SK-N-SH treated with all-trans-retinoic acid at 6 μM for 48 hours (cell line): ENCODE measurements around the gene TMX3.
A peak's percentile ranks its signal among the peaks of the same experiment; 100 is the strongest.

Experiments
- ATAC-seq: fragments of 200-7000 bp; cut with Tn5 transposase; 3 replicates; pipeline ENCODE4 v1.9.1; 2020; ENCODE audit warnings: mild to moderate bottlenecking, moderate library complexity
- BACH2 ChIP-seq: fragments of 250-450 bp; sonication (Bioruptor Pico); IDR thresholded peaks from 2 replicates; pipeline ENCODE4 v1.9.0; 2021; ENCODE audit warnings: mild to moderate bottlenecking, borderline replicate concordance
- CSDC2 ChIP-seq: fragments of 250-450 bp; sonication (Bioruptor Pico); IDR thresholded peaks from 2 replicates; pipeline ENCODE4 v1.5.0; 2020; ENCODE audit warnings: mild to moderate bottlenecking, moderate library complexity
- CSRNP3 ChIP-seq: fragments of 250-450 bp; sonication (Bioruptor Pico); IDR thresholded peaks from 2 replicates; pipeline ENCODE4 v1.5.1; 2021; ENCODE audit warnings: mild to moderate bottlenecking, moderate library complexity
- ESRRG ChIP-seq: fragments of 250-450 bp; sonication (Bioruptor Pico); IDR thresholded peaks from 2 replicates; pipeline ENCODE4 v1.6.1; 2021; ENCODE audit warnings: mild to moderate bottlenecking
- GLIS3 ChIP-seq: fragments of 250-450 bp; sonication (Bioruptor Pico); IDR thresholded peaks from 2 replicates; pipeline ENCODE4 v1.5.0; 2020; ENCODE audit warnings: mild to moderate bottlenecking, moderate library complexity
- ISL1 ChIP-seq: fragments of 250-450 bp; sonication (Bioruptor Pico); IDR thresholded peaks from 2 replicates; pipeline ENCODE4 v2.1.2; 2022; ENCODE audit warnings: mild to moderate bottlenecking, moderate library complexity
- OSR1 ChIP-seq: fragments of 250-450 bp; sonication (Bioruptor Pico); IDR thresholded peaks from 2 replicates; pipeline ENCODE4 v1.8.0; 2022; ENCODE audit warnings: moderate library complexity, mild to moderate bottlenecking, inconsistent platforms
- PATZ1 ChIP-seq: fragments of 250-450 bp; sonication (Bioruptor Pico); IDR thresholded peaks from 2 replicates; pipeline ENCODE4 v1.8.0; 2020; ENCODE audit warnings: mild to moderate bottlenecking, moderate library complexity, borderline replicate concordance
- POU6F1 ChIP-seq: fragments of 250-450 bp; sonication (Bioruptor Pico); IDR thresholded peaks from 2 replicates; pipeline ENCODE4 v1.8.0; 2021; ENCODE audit warnings: low read depth, mild to moderate bottlenecking, moderate library complexity, borderline replicate concordance
- PPARA ChIP-seq: fragments of 250-450 bp; sonication (Bioruptor Pico); IDR thresholded peaks from 2 replicates; pipeline ENCODE4 v1.5.0; 2020; ENCODE audit warnings: mild to moderate bottlenecking, borderline replicate concordance
- RARB ChIP-seq: fragments of 250-450 bp; sonication (Bioruptor Pico); IDR thresholded peaks from 2 replicates; pipeline ENCODE4 v1.8.0; 2021; ENCODE audit warnings: mild to moderate bottlenecking, moderate library complexity
- TCF4 ChIP-seq: fragments of 250-450 bp; sonication (Bioruptor Pico); IDR thresholded peaks from 2 replicates; pipeline ENCODE4 v1.8.0; 2021; ENCODE audit warnings: mild to moderate bottlenecking, moderate library complexity, borderline replicate concordance
- TOX ChIP-seq: fragments of 250-450 bp; sonication (Bioruptor Pico); IDR thresholded peaks from 2 replicates; pipeline ENCODE4 v1.8.0; 2021; ENCODE audit warnings: mild to moderate bottlenecking, moderate library complexity, borderline replicate concordance
- TSHZ2 ChIP-seq: fragments of 250-450 bp; sonication (Bioruptor Pico); IDR thresholded peaks from 2 replicates; pipeline ENCODE4 v1.5.0; 2020; ENCODE audit warnings: mild to moderate bottlenecking, moderate library complexity
- ZC3H10 ChIP-seq: fragments of 250-450 bp; sonication (Bioruptor Pico); IDR thresholded peaks from 2 replicates; pipeline ENCODE4 v1.5.1; 2021; ENCODE audit warnings: mild to moderate bottlenecking, moderate library complexity
- ZFP3 ChIP-seq: fragments of 250-450 bp; sonication (Bioruptor Pico); IDR thresholded peaks from 2 replicates; pipeline ENCODE4 v1.5.0; 2020; ENCODE audit warnings: mild to moderate bottlenecking, moderate library complexity
- ZNF565 ChIP-seq: fragments of 450-650 bp; formaldehyde crosslinking; conservative IDR thresholded peaks from 2 replicates; pipeline ENCODE4 v1.5.0; 2020; ENCODE audit warnings: low read depth, mild to moderate bottlenecking, moderate library complexity
- ZNF70 ChIP-seq: fragments of 450-650 bp; formaldehyde crosslinking; IDR thresholded peaks from 2 replicates; pipeline ENCODE4 v1.5.0; 2020; ENCODE audit warnings: mild to moderate bottlenecking, moderate library complexity
- ZNF8 ChIP-seq: fragments of 450-650 bp; formaldehyde crosslinking; IDR thresholded peaks from 2 replicates; pipeline ENCODE4 v1.5.0; 2020; ENCODE audit warnings: mild to moderate bottlenecking, moderate library complexity

Gene TMX3

GRCh38 chr18:68714366-68714711, 569 bp downstream of the TMX3 start:
- TF ChIP-seq ISL1 (no peak), CSRNP3 (no peak), POU6F1 (CRISPR knock-in tag) (no peak), GLIS3 (CRISPR knock-in tag) (no peak), ZC3H10 (CRISPR knock-in tag) (no peak), PPARA (CRISPR knock-in tag) (no peak), ZFP3 (CRISPR knock-in tag) (no peak), TSHZ2 (CRISPR knock-in tag) (no peak), ESRRG (CRISPR knock-in tag) (no peak), CSDC2 (no peak)
- ATAC-seq: peak; percentile 48

GRCh38 chr18:68713796-68714195, 1.1 kb downstream of the TMX3 start:
- no peak for ATAC-seq
- TF ChIP-seq ESRRG (CRISPR knock-in tag) (no peak), ZFP3 (CRISPR knock-in tag) (no peak), ZNF70 (no peak), PPARA (CRISPR knock-in tag) (no peak), TCF4 (CRISPR knock-in tag) (no peak), CSRNP3 (no peak), RARB (CRISPR knock-in tag) (no peak), OSR1 (CRISPR knock-in tag) (no peak), ZNF565 (CRISPR knock-in tag) (no peak), TOX (CRISPR knock-in tag) (no peak), PATZ1 (CRISPR knock-in tag) (no peak), BACH2 (CRISPR knock-in tag) (no peak), ZC3H10 (CRISPR knock-in tag) (no peak), TSHZ2 (CRISPR knock-in tag) (no peak)

- no peak for ATAC-seq
- TF ChIP-seq POU6F1 (CRISPR knock-in tag) (no peak), ZC3H10 (CRISPR knock-in tag) (no peak), PPARA (CRISPR knock-in tag) (no peak), ESRRG (CRISPR knock-in tag) (no peak), PATZ1 (CRISPR knock-in tag) (no peak), RARB (CRISPR knock-in tag) (no peak), ZNF8 (CRISPR knock-in tag) (no peak)
- TF ChIP-seq, all 23 proteins: peak for 0
Observed at GRCh38 chr18:68713131-68713530, 1.8 kb downstream of the TMX3 start.
